GM08714 (cell line): ENCODE data around the gene AATF.

Experiments used
- H3K4me3 ChIP-seq: fragments of 200-500 bp; sonication (Bioruptor generic); 2 replicates; pipeline ENCODE4 v1.5.1; 2014; ENCODE audit warnings: mild to moderate bottlenecking, low read length, inconsistent platforms
- ZNF274 ChIP-seq: IDR thresholded peaks from 2 replicates; pipeline ENCODE4 v1.6.1; 2012; ENCODE audit warnings: mild to moderate bottlenecking, low read depth, low read length

Gene AATF

DNA sequence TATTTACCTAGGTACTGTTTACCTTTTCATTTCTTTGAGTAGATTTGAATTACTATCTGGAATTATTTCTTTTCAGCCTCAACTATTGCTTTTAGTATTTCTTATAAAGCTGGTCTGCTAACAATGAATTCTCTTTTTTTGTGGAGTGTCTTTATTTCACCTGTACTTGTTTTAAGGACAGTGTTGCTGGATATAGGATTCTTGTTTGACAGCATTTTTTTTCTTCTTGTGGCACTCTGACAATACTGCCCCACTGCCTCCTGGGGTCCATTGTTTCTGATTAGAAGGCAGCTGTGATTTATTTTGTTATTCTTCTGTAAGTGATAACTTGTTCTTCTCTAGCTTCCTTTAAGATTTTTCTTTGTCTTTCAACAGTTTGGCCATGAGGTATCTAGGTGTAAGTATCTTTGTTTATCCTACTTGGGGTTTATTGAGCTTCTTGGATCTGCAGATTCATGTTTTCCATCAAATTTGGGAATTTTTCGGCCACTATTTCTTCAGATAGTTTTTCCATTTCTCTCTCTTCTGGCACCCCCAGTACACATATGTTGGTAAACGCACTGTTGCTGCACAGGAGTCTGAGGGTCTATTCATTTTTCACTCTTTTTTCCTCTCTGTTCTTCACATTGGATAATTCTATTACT lies 130.4 kb downstream of the AATF start:
- TF ChIP-seq ZNF274 = no peak
- H3K4me3 ChIP-seq = no peak overlapping the region

GRCh38 chr17:37079735-37080134 lies 131.0 kb downstream of the AATF start:
- no peak overlapping the region for H3K4me3 ChIP-seq
- no peak for TF ChIP-seq ZNF274

GRCh38 chr17:37081287-37081686 lies 132.5 kb downstream of the AATF start:
- no peak for TF ChIP-seq ZNF274
- H3K4me3 ChIP-seq = no peak overlapping the region

DNA sequence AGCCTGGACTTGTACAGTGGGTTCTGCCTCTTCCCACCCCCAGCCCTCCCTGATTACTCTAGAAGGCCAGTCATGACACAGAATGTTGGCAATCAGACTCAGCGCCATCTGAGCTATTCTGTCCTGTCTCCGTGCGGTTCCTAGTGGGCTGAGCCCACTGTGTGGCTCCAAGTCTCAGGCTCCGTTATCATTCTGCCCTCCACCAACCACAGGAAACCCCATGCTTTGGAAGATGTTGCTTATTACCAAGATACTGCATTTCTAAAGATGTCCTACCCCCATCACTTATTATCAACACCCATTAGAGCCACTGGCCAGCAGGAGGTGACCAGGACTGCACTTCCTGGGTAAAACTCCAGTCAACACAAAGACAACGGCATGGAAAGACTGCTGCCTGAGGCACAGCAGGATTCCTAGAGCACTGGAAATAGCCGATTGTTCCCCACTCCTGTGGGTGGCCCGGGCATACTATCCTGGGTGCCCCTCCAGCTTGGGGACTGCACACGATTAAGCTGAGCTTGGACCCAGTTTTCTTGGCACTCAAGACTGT lies 133.6 kb downstream of the AATF start:
- no peak for TF ChIP-seq ZNF274

GRCh38 chr17:37082985-37083384 lies 134.2 kb downstream of the AATF start:
- TF ChIP-seq ZNF274 = no peak
- H3K4me3 ChIP-seq = no peak overlapping the region

More for the DNA sequence above, 133.6 kb downstream of the AATF start:
- no peak overlapping the region for H3K4me3 ChIP-seq

DNA sequence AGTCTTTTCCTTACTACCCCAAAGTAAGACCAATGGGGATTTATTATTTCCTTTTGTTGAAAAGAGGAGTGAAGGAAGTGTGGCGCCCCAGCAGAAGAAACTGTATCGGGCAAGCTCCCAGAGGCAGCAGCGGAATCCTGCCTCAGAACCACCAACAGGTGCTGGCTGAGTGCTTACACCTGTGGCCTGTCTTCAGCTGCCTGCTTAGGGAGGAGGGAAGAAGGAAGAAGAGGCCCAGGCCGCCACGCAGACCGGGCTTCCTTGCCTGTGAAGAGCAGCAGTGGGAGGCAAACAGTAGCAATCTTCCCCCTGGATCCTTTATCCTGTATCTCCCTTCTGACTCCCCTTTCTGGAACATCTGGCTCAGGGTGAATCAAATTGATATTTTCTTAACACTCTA lies 134.7 kb downstream of the AATF start:
- no peak for TF ChIP-seq ZNF274
- no peak overlapping the region for H3K4me3 ChIP-seq

DNA sequence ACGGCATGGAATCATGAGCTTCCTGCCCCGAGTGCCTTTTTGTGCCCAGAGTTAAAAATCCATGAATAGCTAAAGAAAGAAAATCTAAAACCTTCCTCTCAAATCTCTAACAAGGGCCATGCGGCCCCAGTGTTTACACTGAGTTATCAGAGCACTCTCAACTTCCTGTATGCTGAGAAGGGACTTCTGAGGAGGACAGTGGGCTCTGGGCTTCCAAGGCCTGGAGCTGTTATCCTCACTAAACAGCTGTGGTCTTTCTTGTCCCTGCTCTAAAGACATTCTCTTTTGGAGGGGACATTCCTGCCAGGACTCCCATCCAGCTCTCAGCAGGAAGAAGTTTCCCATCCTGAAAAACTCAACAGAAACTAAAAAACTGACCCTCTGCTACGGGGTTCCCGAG lies 135.6 kb downstream of the AATF start:
- no peak for TF ChIP-seq ZNF274
- H3K4me3 ChIP-seq = no peak overlapping the region

GRCh38 chr17:37086334-37086733 lies 137.6 kb downstream of the AATF start:
- no peak overlapping the region for H3K4me3 ChIP-seq
- TF ChIP-seq ZNF274 = no peak

DNA sequence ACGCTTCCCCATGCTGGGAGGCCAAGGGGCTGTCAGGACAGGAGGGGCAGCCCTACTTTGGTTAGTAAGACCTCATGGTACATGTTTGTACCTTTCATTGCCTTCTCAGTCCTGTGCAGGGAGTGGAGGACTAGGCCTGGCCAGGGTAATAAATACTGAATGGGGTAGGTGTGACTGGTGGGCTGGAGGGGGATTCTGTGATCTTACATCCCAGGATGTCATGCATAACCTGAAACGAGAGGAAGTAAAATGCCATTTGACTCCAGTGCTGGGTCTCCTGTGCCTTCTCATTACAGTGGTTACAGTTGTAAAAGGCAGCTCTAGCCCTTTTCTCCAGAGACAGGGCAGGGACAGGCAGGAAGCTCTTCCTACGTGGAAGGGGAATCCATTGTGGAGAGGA lies 138.2 kb downstream of the AATF start:
- TF ChIP-seq ZNF274 = no peak
- H3K4me3 ChIP-seq = no peak overlapping the region

- no peak for TF ChIP-seq ZNF274
- no peak overlapping the region for H3K4me3 ChIP-seq
Observed at GRCh38 chr17:37087683-37088082, 138.9 kb downstream of the AATF start.

GRCh38 chr17:37088459-37088858 lies 139.7 kb downstream of the AATF start:
- TF ChIP-seq ZNF274 = no peak
- no peak overlapping the region for H3K4me3 ChIP-seq

DNA sequence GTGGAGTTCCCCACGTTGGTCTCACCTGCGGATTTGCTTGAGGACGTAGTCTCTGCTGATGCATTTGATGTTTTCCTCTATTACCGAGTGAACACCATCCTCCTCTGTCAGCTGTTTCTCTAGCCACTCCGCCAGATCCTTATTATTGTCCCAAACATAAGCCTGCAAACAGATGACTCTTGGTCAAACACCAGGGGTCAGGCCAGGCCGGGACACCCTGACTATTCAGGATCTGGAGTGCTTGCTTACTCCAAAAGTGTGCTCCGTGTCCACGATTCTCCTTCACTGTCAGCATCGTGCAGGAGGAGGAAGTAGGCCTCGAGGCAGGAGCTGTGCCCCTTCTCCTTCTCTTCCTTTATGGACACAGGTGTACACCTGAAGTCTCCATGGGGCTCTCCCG lies 140.2 kb downstream of the AATF start:
- no peak for TF ChIP-seq ZNF274
- H3K4me3 ChIP-seq = no peak overlapping the region

DNA sequence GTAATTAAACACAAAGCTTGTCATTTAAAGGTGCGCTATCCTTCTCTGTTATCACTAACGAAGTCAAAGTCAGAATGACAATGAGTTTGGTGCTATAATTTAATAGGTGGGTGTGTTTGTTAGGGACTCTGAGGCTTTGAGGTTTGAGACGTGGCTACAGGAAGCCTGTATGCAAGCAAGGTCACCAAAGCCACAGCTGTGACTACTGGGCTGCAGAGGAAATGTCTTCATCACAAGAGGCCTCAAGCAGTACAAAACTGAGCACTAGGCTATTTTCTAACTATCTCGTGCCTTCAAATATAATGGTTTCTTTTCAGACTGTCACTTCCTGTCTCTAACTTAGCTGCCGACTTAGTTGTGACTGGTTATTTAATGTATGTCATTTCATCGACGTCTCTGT lies 141.2 kb downstream of the AATF start:
- no peak for TF ChIP-seq ZNF274
- no peak overlapping the region for H3K4me3 ChIP-seq

DNA sequence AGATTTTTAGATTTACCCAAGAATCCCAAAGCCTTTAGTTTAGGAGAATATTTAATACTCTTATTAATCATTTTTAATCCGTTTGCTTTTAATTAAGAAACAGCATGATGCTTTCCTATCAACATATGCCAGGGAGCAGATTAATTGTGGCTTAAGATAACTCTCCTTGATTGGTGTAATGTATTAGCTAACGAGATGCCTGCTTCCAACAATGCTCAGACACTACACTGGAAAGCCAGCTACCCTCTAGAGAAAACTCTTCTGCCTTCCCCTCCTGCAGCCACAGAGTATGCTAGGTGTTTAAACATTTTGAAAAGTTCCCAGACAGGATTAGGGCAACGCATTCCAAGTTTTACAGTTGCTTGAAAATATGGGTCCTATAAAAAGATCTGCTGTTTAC lies 142.2 kb downstream of the AATF start:
- H3K4me3 ChIP-seq = no peak overlapping the region
- no peak for TF ChIP-seq ZNF274

GRCh38 chr17:37092071-37092470 lies 143.3 kb downstream of the AATF start:
- no peak for TF ChIP-seq ZNF274
- H3K4me3 ChIP-seq = no peak overlapping the region

GRCh38 chr17:37092701-37093100 lies 143.9 kb downstream of the AATF start:
- H3K4me3 ChIP-seq = no peak overlapping the region
- no peak for TF ChIP-seq ZNF274

DNA sequence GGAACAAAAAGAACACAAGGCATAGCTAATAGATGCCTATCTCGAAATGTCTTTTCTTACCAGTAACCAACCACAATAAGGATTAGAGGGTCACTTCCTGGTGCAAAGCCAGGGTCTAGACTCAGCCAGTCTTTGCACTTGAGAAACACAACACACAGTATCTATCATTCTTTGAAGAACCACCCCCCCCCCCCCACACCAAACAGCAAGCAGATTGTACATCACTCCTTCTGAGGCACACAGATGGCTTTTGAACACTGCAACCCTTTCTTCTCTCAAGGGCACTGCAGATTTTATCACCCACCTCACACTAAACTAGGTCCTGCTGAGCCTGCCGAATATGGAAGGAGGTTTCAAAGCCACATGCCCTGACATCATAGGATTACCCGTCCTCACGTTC lies 145.6 kb downstream of the AATF start:
- no peak for TF ChIP-seq ZNF274
- no peak overlapping the region for H3K4me3 ChIP-seq
